ENCODE data around the gene SIKE1. TPM values are rescaled to one million over a fixed set of nuclear protein-coding genes. Genes with fewer than 3 reads are reported as not detected.

Gene SIKE1
- total RNA-seq, 2 experiments from 2014 or later, result 69.8 to 75.3 TPM

DNA sequence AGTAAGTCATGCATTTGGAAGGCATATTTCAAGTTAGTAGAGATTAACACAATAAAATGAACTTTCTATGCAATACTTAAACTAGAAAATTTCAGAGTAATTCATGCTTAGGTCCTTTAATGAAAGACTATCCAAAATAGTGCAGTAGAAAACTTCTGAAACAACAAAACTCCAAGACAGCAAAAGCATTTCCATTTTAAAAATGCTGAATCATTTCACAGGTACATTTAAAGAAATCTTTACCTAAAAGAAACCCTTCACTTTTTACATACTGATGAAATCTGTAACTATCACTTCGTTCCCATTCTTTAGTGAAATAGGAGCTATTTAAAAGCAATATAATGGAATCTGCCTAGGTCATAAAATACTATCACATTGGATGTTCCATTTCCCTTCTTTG is 40.2 kb downstream of the SIKE1 start:
- Histone ChIP-seq H3K4me3 (ENCODE audit: low read length) (no peak overlapping the region), H3K36me3 (ENCODE audit: insufficient read depth, low read length) (peaks cover 91% of the 10 kb centered on the region), H3K4me1 (ENCODE audit: insufficient read depth, low read length) (peaks cover 7% of the 10 kb centered on the region), H3K9me3 (ENCODE audit: control insufficient read depth in 1 of 2, insufficient read depth in 1 of 2, low read length in 2 of 2) (no peaks in the 10 kb centered on the region), H3K27ac (ENCODE audit: low read depth in 1 of 2, low read length in 2 of 2) (no peak overlapping the region), H3K27me3 (ENCODE audit: control insufficient read depth in 1 of 2, insufficient read depth in 2 of 2, low read length in 2 of 2) (no peaks in the 10 kb centered on the region)
- intact Hi-C loops (cut with DNase I, micrococcal nuclease), result loop anchor here in 1 of 2 experiments (2.0 kb wide), 1 partner anchor 14 kb away; no protein-coding TSS in a partner anchor
- DNase-seq (no peak), ATAC-seq (ENCODE audit: poor library complexity) (no peak)
- ChIA-PET CTCF (no interaction called here), POLR2A (no interaction called here)
- TF ChIP-seq, protein P1, sequence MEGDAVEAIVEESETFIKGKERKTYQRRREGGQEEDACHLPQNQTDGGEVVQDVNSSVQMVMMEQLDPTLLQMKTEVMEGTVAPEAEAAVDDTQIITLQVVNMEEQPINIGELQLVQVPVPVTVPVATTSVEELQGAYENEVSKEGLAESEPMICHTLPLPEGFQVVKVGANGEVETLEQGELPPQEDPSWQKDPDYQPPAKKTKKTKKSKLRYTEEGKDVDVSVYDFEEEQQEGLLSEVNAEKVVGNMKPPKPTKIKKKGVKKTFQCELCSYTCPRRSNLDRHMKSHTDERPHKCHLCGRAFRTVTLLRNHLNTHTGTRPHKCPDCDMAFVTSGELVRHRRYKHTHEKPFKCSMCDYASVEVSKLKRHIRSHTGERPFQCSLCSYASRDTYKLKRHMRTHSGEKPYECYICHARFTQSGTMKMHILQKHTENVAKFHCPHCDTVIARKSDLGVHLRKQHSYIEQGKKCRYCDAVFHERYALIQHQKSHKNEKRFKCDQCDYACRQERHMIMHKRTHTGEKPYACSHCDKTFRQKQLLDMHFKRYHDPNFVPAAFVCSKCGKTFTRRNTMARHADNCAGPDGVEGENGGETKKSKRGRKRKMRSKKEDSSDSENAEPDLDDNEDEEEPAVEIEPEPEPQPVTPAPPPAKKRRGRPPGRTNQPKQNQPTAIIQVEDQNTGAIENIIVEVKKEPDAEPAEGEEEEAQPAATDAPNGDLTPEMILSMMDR (IDR thresholded peaks at IDR 0.05), result no peak
- no peak overlapping the region for H3K4me3 Mint-ChIP-seq
- no peaks in the 10 kb centered on the region for H3K9me3 Mint-ChIP-seq
- peaks cover 90% of the 10 kb centered on the region for H3K36me3 Mint-ChIP-seq (ENCODE audit: low read depth)
- H3K4me1 Mint-ChIP-seq (ENCODE audit: low read depth), result peaks cover 68% of the 10 kb centered on the region
- H3K27me3 Mint-ChIP-seq, result no peaks in the 10 kb centered on the region
- H3K27ac Mint-ChIP-seq, result no peak overlapping the region

GRCh38 chr1:114737314-114737849 is 43.1 kb downstream of the SIKE1 start:
- no peaks in the 10 kb centered on the region for H3K27me3 Mint-ChIP-seq
- H3K36me3 ChIP-seq (ENCODE audit: insufficient read depth, low read length), result peaks cover 94% of the 10 kb centered on the region
- TF ChIP-seq, protein P1 (IDR thresholded peaks at IDR 0.05), result no peak
- CTCF ChIA-PET, result no interaction called here
- H3K27ac ChIP-seq (ENCODE audit: low read depth in 1 of 2, low read length in 2 of 2), result no peak overlapping the region
- H3K9me3 Mint-ChIP-seq, result no peaks in the 10 kb centered on the region
- no peak overlapping the region for H3K4me3 ChIP-seq (ENCODE audit: low read length)
- H3K36me3 Mint-ChIP-seq (ENCODE audit: low read depth), result peaks cover 93% of the 10 kb centered on the region
- intact Hi-C loops (cut with DNase I, micrococcal nuclease), result no loop called here
- no peaks in the 10 kb centered on the region for H3K9me3 ChIP-seq (ENCODE audit: control insufficient read depth in 1 of 2, insufficient read depth in 1 of 2, low read length in 2 of 2)
- H3K27me3 ChIP-seq (ENCODE audit: control insufficient read depth in 1 of 2, insufficient read depth in 2 of 2, low read length in 2 of 2), result no peaks in the 10 kb centered on the region
- POLR2A ChIA-PET, result interaction anchor here (1.1 to 1.5 kb wide), 2 partner anchors 18 to 21 kb away, joined by 3 read pairs; no protein-coding TSS in a partner anchor
- H3K4me1 Mint-ChIP-seq (ENCODE audit: low read depth), result peaks cover 46% of the 10 kb centered on the region
- DNase-seq (no peak), ATAC-seq (ENCODE audit: poor library complexity) (no peak)
- H3K27ac Mint-ChIP-seq, result no peak overlapping the region
- no peak overlapping the region for H3K4me3 Mint-ChIP-seq
- H3K4me1 ChIP-seq (ENCODE audit: insufficient read depth, low read length), result no peaks in the 10 kb centered on the region

- ATAC-seq (ENCODE audit: poor library complexity), result no peak
- H3K4me3 ChIP-seq (ENCODE audit: low read length), result no peak overlapping the region
- H3K27ac Mint-ChIP-seq, result peak overlapping the region; percentile 40
Observed at GRCh38 chr1:114735479-114735878, 45.0 kb downstream of the SIKE1 start.

More at GRCh38 chr1:114735479-114735878, 45.0 kb downstream of the SIKE1 start:
- no peak overlapping the region for H3K4me3 Mint-ChIP-seq
- DNase-seq, result no peak
- Histone ChIP-seq H3K36me3 (ENCODE audit: insufficient read depth, low read length) (peaks cover 95% of the 10 kb centered on the region), H3K27ac (ENCODE audit: low read depth in 1 of 2, low read length in 2 of 2) (no peak overlapping the region), H3K27me3 (ENCODE audit: control insufficient read depth in 1 of 2, insufficient read depth in 2 of 2, low read length in 2 of 2) (no peaks in the 10 kb centered on the region), H3K4me1 (ENCODE audit: insufficient read depth, low read length) (no peaks in the 10 kb centered on the region), H3K9me3 (ENCODE audit: control insufficient read depth in 1 of 2, insufficient read depth in 1 of 2, low read length in 2 of 2) (no peaks in the 10 kb centered on the region)
- H3K9me3 Mint-ChIP-seq, result no peaks in the 10 kb centered on the region
- ChIA-PET CTCF (no interaction called here), POLR2A (no interaction called here)
- intact Hi-C loops (cut with DNase I, micrococcal nuclease), result no loop called here
- TF ChIP-seq, protein P1 (IDR thresholded peaks at IDR 0.05), result no peak
- H3K27me3 Mint-ChIP-seq, result no peaks in the 10 kb centered on the region
- H3K36me3 Mint-ChIP-seq (ENCODE audit: low read depth), result peaks cover 93% of the 10 kb centered on the region
- H3K4me1 Mint-ChIP-seq (ENCODE audit: low read depth), result peaks cover 31% of the 10 kb centered on the region
